ENCODE measurements around the gene ATF6. TPM values are rescaled to one million over a fixed set of nuclear protein-coding genes. Genes with fewer than 3 reads are reported as not detected.
A peak's percentile ranks its signal among the peaks of the same experiment; 100 is the strongest.
"Not testable (repeated sequence)": the region's sequence is repeated elsewhere in the genome, so short reads cannot be mapped to it uniquely, and the experiment has no call there.

The ATF6 gene
- polyA plus RNA-seq, 2 donors, result 2.5 to 6.5 TPM

DNA sequence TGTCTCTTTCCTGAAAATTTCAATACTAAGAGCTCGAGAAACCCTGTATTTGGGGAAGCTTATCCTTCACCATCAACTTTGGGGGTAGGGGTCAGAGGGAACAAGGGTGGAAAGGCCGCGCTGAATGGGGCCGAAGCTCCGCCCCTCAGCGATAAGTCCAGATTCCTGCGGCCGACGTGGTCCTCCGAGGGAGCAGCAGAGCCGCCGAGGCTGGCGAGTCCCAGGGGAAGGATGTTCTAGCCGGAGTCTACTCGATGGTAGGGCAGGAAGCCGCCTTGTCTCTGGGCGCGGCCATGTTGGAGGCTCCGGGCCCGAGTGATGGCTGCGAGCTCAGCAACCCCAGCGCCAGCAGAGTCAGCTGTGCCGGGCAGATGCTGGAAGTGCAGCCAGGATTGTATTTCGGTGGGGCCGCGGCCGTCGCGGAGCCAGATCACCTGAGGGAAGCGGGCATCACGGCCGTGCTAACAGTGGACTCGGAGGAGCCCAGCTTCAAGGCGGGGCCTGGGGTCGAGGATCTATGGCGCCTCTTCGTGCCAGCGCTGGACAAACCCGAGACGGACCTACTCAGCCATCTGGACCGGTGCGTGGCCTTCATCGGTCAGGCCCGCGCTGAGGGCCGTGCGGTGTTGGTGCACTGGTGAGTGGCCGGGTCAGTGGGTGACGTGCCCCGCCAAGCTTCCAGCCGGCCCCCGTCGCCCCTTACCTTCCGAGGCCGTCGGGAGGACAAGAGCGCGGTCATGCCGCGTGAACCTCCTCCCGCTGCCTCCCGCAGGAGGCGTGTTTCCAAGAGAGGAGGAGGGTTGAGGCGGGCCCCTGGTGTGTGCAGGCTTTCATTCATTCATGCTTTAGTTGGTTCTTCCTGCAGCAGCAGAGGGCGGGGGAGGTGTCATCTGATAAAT, 16.4 kb upstream of the ATF6 start, which contains the start of gene DUSP12:
Gene DUSP12, plus strand, starts transcription at position 278 of the 899 bp plus-strand sequence. Its CDS starts 16 bp downstream, at position 294.
- Histone ChIP-seq H3K4me1 (ENCODE audit: control insufficient read depth in 2 of 2, insufficient read depth in 2 of 2, low read length in 1 of 2) (peaks cover 0 to 3% of the 10 kb centered on the region in 2 donors), H3K9me3 (ENCODE audit: control insufficient read depth in 2 of 2, insufficient read depth in 1 of 2, low read depth in 1 of 2, low read length in 1 of 2) (no peaks in the 10 kb centered on the region), H3K4me3 (ENCODE audit: low read depth in 1 of 2, low read length in 2 of 2) (peak within 1 kb of the TSS; percentile 76 to 94), H3K36me3 (ENCODE audit: control insufficient read depth in 2 of 2, insufficient read depth in 2 of 2, low read length in 1 of 2) (peaks cover 4 to 7% of the 10 kb centered on the region in 2 donors), H3K27ac (ENCODE audit: low read depth in 2 of 2, low read length in 1 of 2) (peak within 1 kb of the TSS; percentile 95 to 98), H3K27me3 (ENCODE audit: control insufficient read depth in 1 of 2, insufficient read depth in 2 of 2, low read length in 2 of 2) (no peaks in the 10 kb centered on the region)
- 0 to 1% methylated on average over 65 of the region's 65 CpGs for WGBS, 2 donors

DNA sequence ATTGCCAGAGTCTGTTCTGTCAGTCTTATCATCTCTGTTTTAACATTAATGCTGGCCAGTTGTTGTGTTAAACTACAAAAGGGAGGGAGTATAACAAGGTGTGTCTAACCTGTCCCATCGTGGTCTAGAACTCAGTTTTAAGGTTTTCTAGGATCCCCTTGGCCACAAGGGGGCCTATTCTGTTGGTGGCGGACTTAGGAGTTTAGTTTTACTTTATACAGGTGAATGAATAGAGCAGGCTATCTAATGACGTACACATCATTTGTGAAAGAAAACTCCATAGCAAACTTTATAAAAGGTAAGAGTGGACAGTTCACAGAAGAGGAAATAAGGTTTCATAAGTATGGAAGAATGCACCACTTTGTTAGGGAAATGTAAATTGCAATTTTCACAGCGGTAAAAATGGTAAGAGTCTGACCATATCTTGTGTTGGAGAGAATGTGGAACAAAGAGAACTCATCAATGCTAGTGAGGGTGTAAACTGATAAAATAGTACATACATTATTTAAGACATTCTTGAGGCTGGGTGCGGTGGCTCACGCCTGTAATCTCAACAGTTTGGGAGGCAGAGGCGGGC, 2.5 kb upstream of the ATF6 start:
- Histone ChIP-seq H3K4me3 (ENCODE audit: low read depth in 1 of 2, low read length in 2 of 2) (no peak overlapping the region), H3K27ac (ENCODE audit: low read depth in 2 of 2, low read length in 1 of 2) (no peak overlapping the region), H3K4me1 (ENCODE audit: control insufficient read depth in 2 of 2, insufficient read depth in 2 of 2, low read length in 1 of 2) (peaks cover 0 to 3% of the 10 kb centered on the region in 2 donors), H3K27me3 (ENCODE audit: control insufficient read depth in 1 of 2, insufficient read depth in 2 of 2, low read length in 2 of 2) (no peaks in the 10 kb centered on the region), H3K9me3 (ENCODE audit: control insufficient read depth in 2 of 2, insufficient read depth in 1 of 2, low read depth in 1 of 2, low read length in 1 of 2) (no peaks in the 10 kb centered on the region), H3K36me3 (ENCODE audit: control insufficient read depth in 2 of 2, insufficient read depth in 2 of 2, low read length in 1 of 2) (no peaks in the 10 kb centered on the region)
- WGBS, 2 donors, result 66 to 67% methylated on average over 6 to 7 of the region's 7 CpGs

DNA sequence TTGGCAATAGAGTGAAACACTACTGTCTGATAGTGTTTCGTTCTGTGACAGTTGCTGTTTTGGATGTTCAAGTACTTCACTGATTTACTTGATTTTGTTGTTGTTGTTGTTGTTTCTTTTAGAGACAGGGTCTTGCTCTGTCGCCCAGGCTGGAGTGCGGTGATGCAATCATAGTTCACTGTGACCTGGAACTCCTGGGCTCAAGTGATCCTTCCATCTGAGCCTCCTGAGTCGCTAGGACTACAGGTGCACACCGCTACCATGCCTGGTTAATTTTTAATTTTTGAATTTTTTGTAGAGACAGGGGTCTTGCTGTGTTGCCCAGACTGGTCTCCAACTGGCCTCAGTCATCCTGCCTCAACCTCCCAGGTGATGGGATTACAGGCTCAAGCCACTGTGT, 2.3 kb downstream of the ATF6 start:
- Histone ChIP-seq H3K27me3 (ENCODE audit: control insufficient read depth in 1 of 2, insufficient read depth in 2 of 2, low read length in 2 of 2) (no peaks in the 10 kb centered on the region), H3K36me3 (ENCODE audit: control insufficient read depth in 2 of 2, insufficient read depth in 2 of 2, low read length in 1 of 2) (no peaks in the 10 kb centered on the region), H3K4me1 (ENCODE audit: control insufficient read depth in 2 of 2, insufficient read depth in 2 of 2, low read length in 1 of 2) (peaks cover 0 to 3% of the 10 kb centered on the region in 2 donors), H3K9me3 (ENCODE audit: control insufficient read depth in 2 of 2, insufficient read depth in 1 of 2, low read depth in 1 of 2, low read length in 1 of 2) (no peaks in the 10 kb centered on the region), H3K4me3 (ENCODE audit: low read depth in 1 of 2, low read length in 2 of 2) (no peak overlapping the region), H3K27ac (ENCODE audit: low read depth in 2 of 2, low read length in 1 of 2) (no peak overlapping the region)
- WGBS, 2 donors, result 93 to 96% methylated on average over 5 of the region's 5 CpGs

DNA sequence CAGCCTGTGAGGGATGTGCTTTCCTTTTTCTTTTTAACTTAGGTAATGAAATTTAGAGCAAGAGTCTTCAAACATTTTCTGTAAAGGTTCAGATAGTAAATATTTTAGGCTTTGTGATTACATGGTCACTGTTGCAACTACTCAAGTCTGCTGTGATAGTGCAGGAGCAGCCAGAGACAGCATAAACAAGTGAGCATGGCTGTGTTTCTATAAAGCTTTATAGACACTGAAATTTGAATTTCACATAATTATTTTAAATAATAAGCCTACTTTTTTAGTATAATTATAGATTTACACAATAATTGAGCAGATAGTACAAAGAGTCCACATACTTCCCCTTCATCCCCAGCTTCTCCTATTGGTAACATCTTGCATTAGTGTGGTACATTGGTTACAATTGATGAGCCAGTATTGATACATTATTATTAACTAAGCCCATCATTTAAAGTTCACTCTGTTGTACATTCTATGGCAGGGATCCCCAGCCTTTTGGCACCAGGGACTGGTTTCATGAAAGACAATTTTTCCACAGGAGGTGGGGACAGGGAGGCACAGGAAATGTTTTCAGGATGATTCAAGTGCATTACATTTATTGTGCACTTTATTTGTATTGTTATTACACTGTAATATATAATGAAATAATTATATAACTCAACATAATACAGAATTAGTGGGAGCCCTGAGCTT, 3.0 kb downstream of the ATF6 start:
- H3K4me1 ChIP-seq (ENCODE audit: control insufficient read depth in 2 of 2, insufficient read depth in 2 of 2, low read length in 1 of 2), result peaks cover 0 to 3% of the 10 kb centered on the region in 2 donors
- H3K4me3 ChIP-seq (ENCODE audit: low read depth in 1 of 2, low read length in 2 of 2), result no peak overlapping the region
- no peaks in the 10 kb centered on the region for H3K36me3 ChIP-seq (ENCODE audit: control insufficient read depth in 2 of 2, insufficient read depth in 2 of 2, low read length in 1 of 2)
- no peaks in the 10 kb centered on the region for H3K9me3 ChIP-seq (ENCODE audit: control insufficient read depth in 2 of 2, insufficient read depth in 1 of 2, low read depth in 1 of 2, low read length in 1 of 2)
- no peaks in the 10 kb centered on the region for H3K27me3 ChIP-seq (ENCODE audit: control insufficient read depth in 1 of 2, insufficient read depth in 2 of 2, low read length in 2 of 2)
- H3K27ac ChIP-seq (ENCODE audit: low read depth in 2 of 2, low read length in 1 of 2), result no peak overlapping the region

DNA sequence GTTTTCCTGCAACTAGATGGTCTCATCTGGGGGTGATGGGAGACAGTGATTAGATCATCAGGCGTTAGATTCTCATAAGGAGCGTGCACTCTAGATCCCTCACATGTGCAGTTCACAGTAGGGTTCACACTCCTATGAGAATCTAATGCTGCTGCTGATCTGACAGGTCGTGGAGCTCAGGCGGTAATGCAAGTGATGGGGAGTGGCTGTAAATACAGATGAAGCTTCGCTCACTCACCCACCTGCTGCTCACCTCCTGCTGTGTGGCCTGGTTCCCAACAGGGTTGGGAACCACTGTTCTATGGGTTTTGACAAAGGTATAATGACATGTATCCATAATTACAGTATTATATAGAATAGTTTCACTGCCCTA, 3.5 kb downstream of the ATF6 start:
- H3K27me3 ChIP-seq (ENCODE audit: control insufficient read depth in 1 of 2, insufficient read depth in 2 of 2, low read length in 2 of 2); H3K4me3 ChIP-seq (ENCODE audit: low read depth in 1 of 2, low read length in 2 of 2); H3K9me3 ChIP-seq (ENCODE audit: control insufficient read depth in 2 of 2, insufficient read depth in 1 of 2, low read depth in 1 of 2, low read length in 1 of 2); H3K36me3 ChIP-seq (ENCODE audit: control insufficient read depth in 2 of 2, insufficient read depth in 2 of 2, low read length in 1 of 2); H3K4me1 ChIP-seq (ENCODE audit: control insufficient read depth in 2 of 2, insufficient read depth in 2 of 2, low read length in 1 of 2); H3K27ac ChIP-seq (ENCODE audit: low read depth in 2 of 2, low read length in 1 of 2): not testable (repeated sequence)
- 90% methylated on average over 5 of the region's 5 CpGs for WGBS, 2 donors

DNA sequence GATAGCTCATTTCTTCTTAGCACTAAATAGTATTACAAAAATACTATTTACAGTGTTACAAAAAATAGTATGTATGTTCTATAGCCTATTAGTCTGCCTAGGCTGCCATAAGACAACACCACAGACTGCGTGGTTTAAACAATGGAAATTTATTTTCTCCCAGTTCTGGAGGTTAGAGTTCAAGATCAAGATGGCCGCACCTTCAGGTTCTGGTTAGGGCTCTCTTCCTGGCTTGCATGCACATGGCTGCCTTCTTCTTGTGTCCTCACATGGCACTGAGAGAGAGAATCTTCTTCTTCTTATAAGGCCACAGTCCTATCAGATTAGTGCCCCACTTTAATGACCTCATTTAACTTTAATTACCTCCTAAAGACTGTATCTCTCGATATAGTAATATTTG, 4.1 kb downstream of the ATF6 start:
- 90 to 97% methylated on average over 3 of the region's 3 CpGs for WGBS, 2 donors
- H3K9me3 ChIP-seq (ENCODE audit: control insufficient read depth in 2 of 2, insufficient read depth in 1 of 2, low read depth in 1 of 2, low read length in 1 of 2), result no peaks in the 10 kb centered on the region
- H3K27ac ChIP-seq (ENCODE audit: low read depth in 2 of 2, low read length in 1 of 2), result no peak overlapping the region
- H3K4me3 ChIP-seq (ENCODE audit: low read depth in 1 of 2, low read length in 2 of 2), result no peak overlapping the region
- H3K4me1 ChIP-seq (ENCODE audit: control insufficient read depth in 2 of 2, insufficient read depth in 2 of 2, low read length in 1 of 2), result peaks cover 0 to 3% of the 10 kb centered on the region in 2 donors
- H3K27me3 ChIP-seq (ENCODE audit: control insufficient read depth in 1 of 2, insufficient read depth in 2 of 2, low read length in 2 of 2), result no peaks in the 10 kb centered on the region
- H3K36me3 ChIP-seq (ENCODE audit: control insufficient read depth in 2 of 2, insufficient read depth in 2 of 2, low read length in 1 of 2), result no peaks in the 10 kb centered on the region

DNA sequence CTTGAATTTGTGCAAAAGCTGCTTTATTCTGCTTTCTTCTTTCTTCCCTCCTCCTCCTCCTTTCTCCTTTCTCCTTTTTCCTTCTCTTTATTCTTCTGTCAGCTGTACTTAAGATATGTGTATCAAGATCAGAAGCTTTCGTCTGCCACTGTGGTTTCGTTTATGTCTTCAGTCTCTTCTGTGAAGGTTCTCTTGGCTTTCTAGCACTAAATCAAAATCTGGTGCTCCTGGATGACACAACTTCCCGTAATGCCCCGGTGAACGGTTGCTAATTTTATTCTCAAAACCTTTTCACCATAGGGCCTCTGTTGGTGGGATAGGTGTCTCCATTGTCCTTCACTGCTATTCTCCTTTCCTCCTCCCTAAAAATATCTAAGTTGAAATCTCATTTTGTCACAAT, 5.0 kb downstream of the ATF6 start:
- H3K4me1 ChIP-seq (ENCODE audit: control insufficient read depth in 2 of 2, insufficient read depth in 2 of 2, low read length in 1 of 2), result peaks cover 0 to 3% of the 10 kb centered on the region in 2 donors
- H3K27me3 ChIP-seq (ENCODE audit: control insufficient read depth in 1 of 2, insufficient read depth in 2 of 2, low read length in 2 of 2), result no peaks in the 10 kb centered on the region
- no peak overlapping the region for H3K27ac ChIP-seq (ENCODE audit: low read depth in 2 of 2, low read length in 1 of 2)
- H3K4me3 ChIP-seq (ENCODE audit: low read depth in 1 of 2, low read length in 2 of 2), result no peak overlapping the region
- no peaks in the 10 kb centered on the region for H3K36me3 ChIP-seq (ENCODE audit: control insufficient read depth in 2 of 2, insufficient read depth in 2 of 2, low read length in 1 of 2)
- H3K9me3 ChIP-seq (ENCODE audit: control insufficient read depth in 2 of 2, insufficient read depth in 1 of 2, low read depth in 1 of 2, low read length in 1 of 2), result no peaks in the 10 kb centered on the region
- 61 to 71% methylated on average over 5 of the region's 5 CpGs for WGBS, 2 donors

DNA sequence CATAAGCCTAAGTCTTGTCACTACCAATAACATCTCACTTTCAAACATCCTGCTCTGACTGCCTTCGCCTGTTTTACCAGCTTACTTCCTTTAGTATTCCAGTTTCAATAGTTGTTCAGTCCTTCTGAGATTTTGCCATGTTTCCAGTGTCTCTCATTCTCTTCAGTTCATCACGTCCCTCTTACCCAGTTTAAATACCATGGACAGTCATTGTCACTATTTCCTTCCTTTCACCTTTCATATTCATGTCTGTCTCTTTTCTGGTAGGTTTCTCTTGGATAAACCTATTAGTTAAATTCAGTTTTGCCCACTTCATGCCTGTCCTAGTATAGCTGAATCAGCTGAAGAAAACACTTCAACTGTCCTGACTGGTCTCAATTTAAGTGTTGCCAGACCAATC, 5.9 kb downstream of the ATF6 start:
- 80 to 83% methylated on average over 2 of the region's 2 CpGs for WGBS, 2 donors
- Histone ChIP-seq H3K4me3 (ENCODE audit: low read depth in 1 of 2, low read length in 2 of 2) (no peak overlapping the region), H3K9me3 (ENCODE audit: control insufficient read depth in 2 of 2, insufficient read depth in 1 of 2, low read depth in 1 of 2, low read length in 1 of 2) (no peaks in the 10 kb centered on the region), H3K36me3 (ENCODE audit: control insufficient read depth in 2 of 2, insufficient read depth in 2 of 2, low read length in 1 of 2) (no peaks in the 10 kb centered on the region), H3K27me3 (ENCODE audit: control insufficient read depth in 1 of 2, insufficient read depth in 2 of 2, low read length in 2 of 2) (no peaks in the 10 kb centered on the region), H3K4me1 (ENCODE audit: control insufficient read depth in 2 of 2, insufficient read depth in 2 of 2, low read length in 1 of 2) (peaks cover 0 to 3% of the 10 kb centered on the region in 2 donors), H3K27ac (ENCODE audit: low read depth in 2 of 2, low read length in 1 of 2) (no peak overlapping the region)

DNA sequence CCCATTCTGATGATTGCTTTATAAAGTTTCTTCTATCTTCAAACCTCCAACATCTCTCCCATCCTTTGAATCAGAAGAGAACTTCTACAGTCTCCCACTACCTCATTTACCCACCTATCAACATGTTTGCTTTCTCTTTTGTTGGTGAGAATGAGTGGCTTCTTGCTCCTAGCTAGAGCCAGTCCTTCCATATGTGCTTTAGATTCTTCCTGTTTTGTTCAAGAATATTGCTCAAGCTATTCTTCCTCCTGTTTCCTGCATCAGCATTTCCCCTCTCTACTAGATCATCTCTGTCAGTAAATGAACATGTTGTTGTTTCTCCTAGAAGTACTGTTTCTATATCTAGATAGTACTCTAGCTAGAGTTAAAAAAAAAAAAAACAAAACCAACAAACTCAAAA, 6.3 kb downstream of the ATF6 start:
- Histone ChIP-seq H3K9me3 (ENCODE audit: control insufficient read depth in 2 of 2, insufficient read depth in 1 of 2, low read depth in 1 of 2, low read length in 1 of 2) (no peaks in the 10 kb centered on the region), H3K27me3 (ENCODE audit: control insufficient read depth in 1 of 2, insufficient read depth in 2 of 2, low read length in 2 of 2) (no peaks in the 10 kb centered on the region), H3K27ac (ENCODE audit: low read depth in 2 of 2, low read length in 1 of 2) (no peak overlapping the region), H3K36me3 (ENCODE audit: control insufficient read depth in 2 of 2, insufficient read depth in 2 of 2, low read length in 1 of 2) (no peaks in the 10 kb centered on the region), H3K4me1 (ENCODE audit: control insufficient read depth in 2 of 2, insufficient read depth in 2 of 2, low read length in 1 of 2) (peaks cover 0 to 3% of the 10 kb centered on the region in 2 donors), H3K4me3 (ENCODE audit: low read depth in 1 of 2, low read length in 2 of 2) (no peak overlapping the region)
